K562 (cell line): ENCODE measurements around the gene GOLIM4. TPM values are rescaled to one million over a fixed set of nuclear protein-coding genes. Genes with fewer than 3 reads are reported as not detected.
A peak's percentile ranks its signal among the peaks of the same experiment; 100 is the strongest.

Experiments
- ATAC-seq: fragments of 200-7000 bp; cut with Tn5 transposase; 3 replicates; pipeline ENCODE4 v1.9.1; 2020; ENCODE audit warnings: moderate library complexity
- BruUV-seq: library from RNA; stranded (reverse); fragments of 400-500 nt; replicated peaks from 2 replicates; lab custom pipeline; 2021; lab: Mats Ljungman, UMichigan
- CTCF ChIA-PET: fragments of 300-600 bp; formaldehyde crosslinking; extraction: SDS; loops from one replicate; lab custom pipeline; 2021; ENCODE audit warnings: low intra/inter-chr PET ratio; lab: Yijun Ruan, JAX
- POLR2A ChIA-PET: fragments of 300-600, 350-650 bp; sonication (Branson Sonifier 250); formaldehyde crosslinking; extraction: SDS; loops from one replicate; lab custom pipeline; 2021; ENCODE audit warnings: antibody characterized with exemption, inconsistent platforms; lab: Yijun Ruan, JAX
- DNase-seq, 4 experiments: peaks; one replicate each; pipeline versions ENCODE4 v3.0.0 to v3.0.0-alpha.2; 2011 to 2018; ENCODE audit warnings: low spot score in 3 of 4, mixed read lengths in 3 of 4; ENCODE audit errors: extremely low read depth in 1 of 4
- FAIRE-seq: peaks from 2 replicates; lab custom pipeline; 2011; peaks lifted over from hg19 to GRCh38; lab: Jason Lieb, UNC
- H2AFZ ChIP-seq: 2 replicates; pipeline ENCODE4 v1.6.0; 2011; ENCODE audit warnings: low read depth, low read length, control low read depth, inconsistent platforms
- H3K27ac ChIP-seq: fragments of 200-600 bp; 3 replicates; pipeline ENCODE4 v1.8.0; 2011; ENCODE audit warnings: low read depth, mild to moderate bottlenecking, control low read depth, inconsistent platforms, low read length, moderate library complexity, mixed read lengths; ENCODE audit errors: extremely low read depth
- H3K27me3 ChIP-seq, 2 experiments: fragments of 300-600 bp in 1 of 2; 2 replicates in 1 of 2; 3 replicates in 1 of 2; pipeline versions ENCODE4 v1.6.0 to v1.8.0; 2011; ENCODE audit warnings: inconsistent platforms in 2 of 2, low read length in 2 of 2, mild to moderate bottlenecking in 1 of 2, mixed read lengths in 1 of 2, moderate library complexity in 1 of 2; ENCODE audit not compliant: control insufficient read depth in 2 of 2, insufficient read depth in 2 of 2
- H3K36me3 ChIP-seq: fragments of 300-600 bp; 3 replicates; pipeline ENCODE4 v1.8.0; 2011; ENCODE audit warnings: mild to moderate bottlenecking, low read length, inconsistent platforms; ENCODE audit not compliant: control insufficient read depth, insufficient read depth
- H3K4me1 ChIP-seq, 2 experiments: fragments of 200-600 bp in 1 of 2; replicated peaks in 1 of 2; 2 replicates in 1 of 2; 3 replicates in 1 of 2; pipeline versions ENCODE4 v1.5.1 to v1.8.0; 2011; ENCODE audit warnings: inconsistent platforms in 2 of 2, low read length in 2 of 2, mild to moderate bottlenecking in 1 of 2, mixed read lengths in 1 of 2, moderate library complexity in 1 of 2; ENCODE audit not compliant: control insufficient read depth in 2 of 2, insufficient read depth in 2 of 2
- H3K4me2 ChIP-seq: 2 replicates; pipeline ENCODE4 v1.6.1; 2011; ENCODE audit warnings: low read length, control low read depth, inconsistent platforms, mixed read lengths; ENCODE audit not compliant: insufficient read depth
- H3K4me3 ChIP-seq: fragments of 200-600 bp; sonication (generic), shearing (Covaris generic); 2 replicates; pipeline ENCODE4 v1.5.1; 2016; ENCODE audit warnings: control low read depth, inconsistent platforms
- H3K79me2 ChIP-seq: fragments of 200-600 bp; 3 replicates; pipeline ENCODE4 v1.8.0; 2011; ENCODE audit warnings: low read length, inconsistent platforms; ENCODE audit not compliant: control insufficient read depth, insufficient read depth
- H3K9ac ChIP-seq, 2 experiments: 2 replicates each; pipeline versions ENCODE4 v1.6.0 to v1.6.1; 2011; ENCODE audit warnings: low read depth in 2 of 2, low read length in 2 of 2, control low read depth in 1 of 2, inconsistent platforms in 1 of 2, mild to moderate bottlenecking in 1 of 2, mixed read lengths in 1 of 2; ENCODE audit not compliant: insufficient read depth in 1 of 2
- H3K9me1 ChIP-seq: one replicate; pipeline ENCODE4 v1.6.0; 2011; ENCODE audit warnings: inconsistent platforms, mild to moderate bottlenecking, low read length, moderate library complexity; ENCODE audit not compliant: control insufficient read depth, insufficient read depth
- H3K9me3 ChIP-seq: replicated peaks from 2 replicates; pipeline ENCODE4 v1.5.1; 2011; ENCODE audit warnings: low read depth, low read length, inconsistent platforms; ENCODE audit not compliant: control insufficient read depth, insufficient read depth
- H4K20me1 ChIP-seq: replicated peaks from 2 replicates; pipeline ENCODE4 v1.6.1; 2011; ENCODE audit warnings: low read length, inconsistent platforms, mixed read lengths; ENCODE audit not compliant: control insufficient read depth, insufficient read depth
- CBX1 ChIP-seq: sonication (generic); IDR thresholded peaks from 2 replicates; pipeline ENCODE4 v1.6.1; 2016; ENCODE audit warnings: antibody characterized with exemption, low read depth, mild to moderate bottlenecking
- CREB5 ChIP-seq: fragments of 250-450 bp; sonication (Bioruptor Pico); IDR thresholded peaks from 2 replicates; pipeline ENCODE4 v1.5.0; 2020; ENCODE audit warnings: mild to moderate bottlenecking
- DMBX1 ChIP-seq: fragments of 250-450 bp; sonication (Bioruptor Pico); IDR thresholded peaks from 2 replicates; pipeline ENCODE4 v1.8.0; 2022; ENCODE audit warnings: inconsistent platforms, mild to moderate bottlenecking, moderate library complexity, borderline replicate concordance
- FOXP1 ChIP-seq: sonication (generic); formaldehyde crosslinking; IDR thresholded peaks from 2 replicates; pipeline ENCODE4 v1.8.0; 2022; ENCODE audit warnings: mild to moderate bottlenecking, missing genetic modification reagents
- HNRNPLL ChIP-seq: fragments of 200-400 bp; formaldehyde crosslinking; IDR thresholded peaks from 2 replicates; pipeline ENCODE4 v1.6.1; 2017; ENCODE audit warnings: low read length, low read depth, mild to moderate bottlenecking; ENCODE audit not compliant: poor library complexity, severe bottlenecking
- KAT7 ChIP-seq: sonication (generic); formaldehyde crosslinking; IDR thresholded peaks from 2 replicates; pipeline ENCODE4 v1.8.0; 2022; ENCODE audit warnings: missing genetic modification reagents, mild to moderate bottlenecking, borderline replicate concordance
- MAFG ChIP-seq: fragments of 450-650 bp; conservative IDR thresholded peaks from 2 replicates; pipeline ENCODE4 v1.6.1; 2016; ENCODE audit warnings: missing genetic modification characterization, missing compliant biosample characterization
- RBM22 ChIP-seq: fragments of 200-400 bp; formaldehyde crosslinking; IDR thresholded peaks from 2 replicates; pipeline ENCODE4 v1.6.1; 2018; ENCODE audit warnings: low read length, low read depth; ENCODE audit not compliant: poor library complexity, severe bottlenecking
- TEAD1 ChIP-seq, 2 experiments: fragments of 450-650 bp in 1 of 2; sonication (generic) in 1 of 2; formaldehyde crosslinking; IDR thresholded peaks; 2 replicates each; pipeline versions ENCODE4 v1.4.0 to v1.8.0; 2020 to 2022; ENCODE audit warnings: mild to moderate bottlenecking in 2 of 2, missing genetic modification reagents in 1 of 2
- ZFX ChIP-seq: sonication (generic); formaldehyde crosslinking; IDR thresholded peaks from 2 replicates; pipeline ENCODE4 v1.8.0; 2022; ENCODE audit warnings: mild to moderate bottlenecking, missing genetic modification reagents, moderate library complexity
- ZNF512 ChIP-seq: IDR thresholded peaks from 2 replicates; pipeline ENCODE4 v1.6.1; 2016; ENCODE audit warnings: missing genetic modification characterization, missing compliant biosample characterization
- ZNF740 ChIP-seq, 3 experiments: fragments of 200-800 bp in 1 of 3; sonication (Bioruptor generic) in 1 of 3; sonication (generic) in 1 of 3; formaldehyde crosslinking in 1 of 3; IDR thresholded peaks; 2 replicates each; pipeline versions ENCODE4 v1.6.1 to v1.8.0; 2016 to 2022; ENCODE audit warnings: mild to moderate bottlenecking in 2 of 3, missing compliant biosample characterization in 2 of 3, missing genetic modification characterization in 2 of 3, missing genetic modification reagents in 1 of 3
- WGBS: fragments of 100-300 bp; shearing (Covaris generic); methylation state at CpG from one replicate; pipeline ENCODE4 v1.1.6; 2016; ENCODE audit warnings: low coverage, mixed read lengths; ENCODE audit not compliant: insufficient coverage; ENCODE audit errors: missing lambda C conversion rate; 5-methylcytosine and 5-hydroxymethylcytosine counted together
- in situ Hi-C: fragments of 300-500 bp; cut with MboI; formaldehyde crosslinking; loops from 4 replicates; pipeline ENCODE4 v1.15.0; 2018; ENCODE audit warnings: inconsistent platforms, mixed read lengths
- intact Hi-C: fragments of 100-400 bp; cut with micrococcal nuclease; formaldehyde crosslinking; loops from 2 replicates; pipeline ENCODE4 v1.14.2; 2022
- polyA plus RNA-seq, 8 experiments: library from polyadenylated mRNA; depleted of rRNA in 4 of 8; stranded (reverse) in 5 of 8; unstranded in 3 of 8; fragments of >200 nt; fragmentation: Nextera tagmentation in 2 of 8; fragmentation: Illumina TruSeq in 1 of 8; extraction: Ambion mirVana in 2 of 8; extraction: Trizol in 1 of 8; gene quantifications; 2 replicates each; pipeline versions ENCODE4 v1.2.1 to v1.2.3, GENCODE V29; 2011 to 2014; ENCODE audit warnings: inconsistent platforms in 1 of 8, missing spikeins in 1 of 8
- total RNA-seq, 7 experiments: library from RNA; depleted of rRNA in 6 of 7; stranded (reverse); fragments of >200 nt in 6 of 7; fragmentation: Illumina TruSeq in 2 of 7; extraction: Trizol in 2 of 7; gene quantifications; 2 replicates each; pipeline versions ENCODE4 v1.2.1 to v1.2.3, GENCODE V29; 2011 to 2021; ENCODE audit warnings: low replicate concordance in 1 of 7

Gene GOLIM4
- total and polyA plus RNA-seq, 9 of the 15 experiments (the other 6 are each of a cell fraction or from before 2014, with no cell fraction given): 9.3 to 39.4 (median 31.0) TPM

- TF ChIP-seq ZNF740 (CRISPR knock-in tag; IDR thresholded peaks at IDR 0.05): no peak
- TF ChIP-seq ZNF740 (tag; IDR thresholded peaks at IDR 0.05): no peak
- no peak for TF ChIP-seq CBX1
- TF ChIP-seq ZFX (CRISPR knock-in tag): no peak
- no peak for TF ChIP-seq MAFG (tag)
Measured at GRCh38 chr3:168081856-168082255, 13.9 kb downstream of the GOLIM4 start (continued).

GRCh38 chr3:168081171-168081771 is 14.5 kb downstream of the GOLIM4 start:
- Histone ChIP-seq H3K4me2 (no peak overlapping the region), H3K27ac (no peak overlapping the region), H3K9ac (peak overlapping the region in 1 of 2 experiments; percentile 57; a peak in 1 of 4 replicates), H3K36me3 (peaks cover 10% of the 10 kb centered on the region), H3K9me1 (no peaks in the 10 kb centered on the region), H3K79me2 (peaks cover 95% of the 10 kb centered on the region), H4K20me1 (no peaks in the 10 kb centered on the region), H2AFZ (no peak overlapping the region), H3K4me3 (no peak overlapping the region), H3K4me1 (peaks cover 0 to 19% of the 10 kb centered on the region in 2 experiments; a peak in 3 of 5 replicates), H3K27me3 (no peaks in the 10 kb centered on the region; a peak in 1 of 5 replicates), H3K9me3 (no peaks in the 10 kb centered on the region; the same call in 1 of the 2 replicates)
- BruUV-seq: no TSS peak
- in situ Hi-C loops: no loop called here
- WGBS: 89% methylated on average over 2 of the region's 2 CpGs
- peak; percentile 12; the same call in 1 of the 3 replicates for ATAC-seq
- TF ChIP-seq CREB5 (CRISPR knock-in tag): no peak
- no peak for TF ChIP-seq ZNF512 (tag)
- no peak for TF ChIP-seq HNRNPLL
- TF ChIP-seq KAT7: no peak
- TF ChIP-seq RBM22: no peak
- no peak for TF ChIP-seq TEAD1 (CRISPR knock-in tag; IDR thresholded peaks at IDR 0.05)
- no peak for TF ChIP-seq DMBX1 (CRISPR knock-in tag)
- no peak for TF ChIP-seq FOXP1
- ChIA-PET POLR2A (interaction anchor here (0.6 to 1.8 kb wide), 5 partner anchors 12 to 1710 kb away, joined by 3 to 9 read pairs (median 3); no protein-coding TSS in a partner anchor), CTCF (no interaction called here)
- no peak for DNase-seq
- FAIRE-seq: no peak
- intact Hi-C loops: no loop called here
